IMR-90 (cell line): ENCODE results near the gene NTRK2. TPM values are rescaled to one million over a fixed set of nuclear protein-coding genes. Genes with fewer than 3 reads are reported as not detected.

ENCODE experiments used
- ATAC-seq: fragments of 200-7000 bp; cut with Tn5 transposase; 2 replicates; pipeline ENCODE4 v1.9.1; 2020; ENCODE audit warnings: low read depth, mild to moderate bottlenecking, moderate library complexity
- BruUV-seq: library from RNA; stranded (reverse); fragments of 400-500 nt; replicated peaks from 2 replicates; lab custom pipeline; 2021; lab: Mats Ljungman, UMichigan
- CTCF ChIA-PET: fragments of 300-600 bp; formaldehyde crosslinking; extraction: SDS; loops from one replicate; lab custom pipeline; 2021; ENCODE audit warnings: antibody characterized with exemption; lab: Yijun Ruan, JAX
- POLR2A ChIA-PET: fragments of 300-600 bp; sonication (Branson Sonifier 250); formaldehyde crosslinking; loops from one replicate; lab custom pipeline; 2022; ENCODE audit warnings: antibody characterized with exemption; ENCODE audit not compliant: unreplicated experiment; lab: Charles Lee
- DNase-seq: peaks from one replicate; pipeline ENCODE4 v3.0.0; 2013
- H2AFZ ChIP-seq: replicated peaks from 2 replicates; pipeline ENCODE3; 2013; ENCODE audit warnings: low read length, mild to moderate bottlenecking; ENCODE audit not compliant: poor library complexity
- H2AK5ac ChIP-seq: 2 replicates; pipeline ENCODE4 v1.6.1; 2013; ENCODE audit warnings: low read depth, low read length, inconsistent platforms
- H2AK9ac ChIP-seq: replicated peaks from 2 replicates; pipeline ENCODE3; 2013; ENCODE audit warnings: mild to moderate bottlenecking, low read depth, low read length, moderate library complexity; ENCODE audit not compliant: poor library complexity
- H2BK120ac ChIP-seq: 2 replicates; pipeline ENCODE4 v1.6.1; 2013; ENCODE audit warnings: low read depth, low read length, inconsistent platforms
- H2BK15ac ChIP-seq: 3 replicates; pipeline ENCODE4 v1.6.1; 2013; ENCODE audit warnings: low read depth, low read length, inconsistent platforms
- H2BK20ac ChIP-seq: 2 replicates; pipeline ENCODE4 v1.6.1; 2013; ENCODE audit warnings: low read depth, mild to moderate bottlenecking, inconsistent platforms, low read length, moderate library complexity
- H2BK5ac ChIP-seq: 2 replicates; pipeline ENCODE4 v1.6.1; 2013; ENCODE audit warnings: mild to moderate bottlenecking, low read depth, low read length, inconsistent platforms; ENCODE audit not compliant: poor library complexity, severe bottlenecking
- H3K14ac ChIP-seq: replicated peaks from 2 replicates; pipeline ENCODE4 v1.6.1; 2013; ENCODE audit warnings: low read depth, low read length, inconsistent platforms
- H3K18ac ChIP-seq: 2 replicates; pipeline ENCODE4 v1.6.1; 2013; ENCODE audit warnings: low read depth, low read length, control low read depth
- H3K23ac ChIP-seq: 2 replicates; pipeline ENCODE4 v1.6.1; 2013; ENCODE audit warnings: low read depth, low read length, inconsistent platforms
- H3K27ac ChIP-seq: 2 replicates; pipeline ENCODE4 v1.5.1; 2013; ENCODE audit warnings: mild to moderate bottlenecking, control low read depth, low read length; ENCODE audit not compliant: insufficient read depth
- H3K27me3 ChIP-seq: 2 replicates; pipeline ENCODE4 v1.6.1; 2013; ENCODE audit warnings: low read length; ENCODE audit not compliant: control insufficient read depth, insufficient read depth
- H3K36me3 ChIP-seq: 2 replicates; pipeline ENCODE4 v1.6.1; 2013; ENCODE audit warnings: low read length, mixed read lengths; ENCODE audit not compliant: control insufficient read depth, insufficient read depth
- H3K4ac ChIP-seq: 2 replicates; pipeline ENCODE4 v1.6.1; 2013; ENCODE audit warnings: low read depth, low read length, inconsistent platforms
- H3K4me1 ChIP-seq: 2 replicates; pipeline ENCODE4 v1.6.1; 2013; ENCODE audit warnings: low read length, mixed read lengths; ENCODE audit not compliant: control insufficient read depth, insufficient read depth
- H3K4me2 ChIP-seq: 2 replicates; pipeline ENCODE4 v1.6.1; 2013; ENCODE audit warnings: low read depth, mild to moderate bottlenecking, control low read depth, low read length, moderate library complexity
- H3K4me3 ChIP-seq: 2 replicates; pipeline ENCODE4 v1.5.1; 2013; ENCODE audit warnings: low read depth, mild to moderate bottlenecking, control low read depth, low read length, moderate library complexity; ENCODE audit not compliant: insufficient read depth
- H3K56ac ChIP-seq: 2 replicates; pipeline ENCODE4 v1.6.1; 2013; ENCODE audit warnings: low read length, inconsistent platforms; ENCODE audit not compliant: insufficient read depth; ENCODE audit errors: extremely low read depth
- H3K79me1 ChIP-seq, 2 experiments: 2 replicates each; pipeline ENCODE4 v1.6.1; 2013; ENCODE audit warnings: low read length in 2 of 2, inconsistent platforms in 1 of 2, low read depth in 1 of 2
- H3K9ac ChIP-seq: 2 replicates; pipeline ENCODE4 v1.6.1; 2013; ENCODE audit warnings: low read depth, low read length, control low read depth
- H3K9me1 ChIP-seq: 2 replicates; pipeline ENCODE4 v1.6.1; 2013; ENCODE audit warnings: low read length, inconsistent platforms; ENCODE audit not compliant: insufficient read depth
- H3K9me3 ChIP-seq: 2 replicates; pipeline ENCODE4 v1.6.1; 2013; ENCODE audit warnings: low read length; ENCODE audit not compliant: control insufficient read depth, insufficient read depth
- H4K20me1 ChIP-seq: 2 replicates; pipeline ENCODE4 v1.6.1; 2013; ENCODE audit warnings: low read length, inconsistent platforms; ENCODE audit not compliant: insufficient read depth
- H4K5ac ChIP-seq: 2 replicates; pipeline ENCODE4 v1.6.1; 2013; ENCODE audit warnings: mild to moderate bottlenecking, low read depth, low read length, control low read depth
- H4K8ac ChIP-seq, 2 experiments: 2 replicates each; pipeline ENCODE4 v1.6.1; 2013; ENCODE audit warnings: low read depth in 2 of 2, low read length in 2 of 2, control low read depth in 1 of 2, inconsistent platforms in 1 of 2
- H4K91ac ChIP-seq: 2 replicates; pipeline ENCODE4 v1.6.1; 2013; ENCODE audit warnings: low read depth, low read length, inconsistent platforms; ENCODE audit not compliant: insufficient read depth
- CHD1 ChIP-seq: IDR thresholded peaks from 2 replicates; pipeline ENCODE4 v1.6.1; 2012; ENCODE audit warnings: low read depth, low read length, improper control_type of control experiment
- SMC3 ChIP-seq: fragments of 150-350 bp; IDR thresholded peaks from 2 replicates; pipeline ENCODE4 v1.6.1; 2016; ENCODE audit warnings: low read depth, mild to moderate bottlenecking, antibody characterized with exemption, low read length, moderate library complexity
- WGBS, 2 experiments: methylation state at CpG; one replicate each; pipeline versions ENCODE4 v1.1.5 to v1.1.7; 2013; ENCODE audit warnings: missing lambda C conversion rate in 2 of 2; ENCODE audit not compliant: insufficient read length in 1 of 2; ENCODE audit errors: extremely low coverage in 2 of 2; 5-methylcytosine and 5-hydroxymethylcytosine counted together
- dilution Hi-C: fragments of 300-500 bp; cut with HindIII; formaldehyde crosslinking; loops from one replicate; pipeline ENCODE4 v1.14.3; 2018; ENCODE audit warnings: low sequenced_read_pairs; ENCODE audit not compliant: unreplicated experiment
- in situ Hi-C: fragments of 300-500 bp; cut with MboI; formaldehyde crosslinking; loops from 3 replicates; pipeline ENCODE4 v1.14.3; 2019; ENCODE audit warnings: low sequenced_read_pairs, inconsistent platforms, mixed read lengths
- intact Hi-C: fragments of 100-400 bp; cut with micrococcal nuclease; formaldehyde crosslinking; loops from 2 replicates; pipeline ENCODE4 v1.10.0; 2022
- polyA plus RNA-seq, 3 experiments: library from polyadenylated mRNA; depleted of rRNA; stranded (reverse); fragments of >200 nt; gene quantifications; 2 replicates each; pipeline ENCODE4 v1.2.3, GENCODE V29; 2012; ENCODE audit warnings: low replicate concordance in 1 of 3
- total RNA-seq: library from RNA; depleted of rRNA; stranded (reverse); fragments of >200 nt; gene quantifications from 2 replicates; pipeline ENCODE4 v1.2.3, GENCODE V29; 2012

The NTRK2 gene
- total and polyA plus RNA-seq, 2 of the 4 experiments (the other 2 are of a cell fraction) = under 0.01 to 0.02 TPM

DNA sequence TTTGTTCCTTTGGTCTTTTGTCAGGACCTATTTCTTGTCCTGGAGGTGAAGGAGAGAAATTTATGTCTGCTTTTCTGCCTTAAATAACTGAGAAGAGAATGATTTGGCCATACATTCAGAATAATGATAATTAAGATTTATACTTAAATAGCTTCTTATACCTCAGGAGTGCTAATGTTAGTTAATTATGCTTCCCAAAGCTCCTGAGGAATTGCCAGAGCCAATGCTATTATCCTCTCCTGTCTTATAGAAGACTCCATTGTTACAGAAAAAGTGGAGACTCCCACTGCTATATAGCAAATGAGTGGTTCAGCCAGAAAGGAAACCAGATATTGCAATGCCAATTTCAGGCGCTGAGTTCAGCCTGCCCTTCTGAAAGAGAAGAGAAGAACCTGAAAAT, 67.0 kb downstream of the NTRK2 start:
- dilution Hi-C loops (no loop called here), intact Hi-C loops (no loop called here), in situ Hi-C loops (no loop called here)
- Histone ChIP-seq H3K14ac (no peak overlapping the region), H3K4ac (no peak overlapping the region), H2AK9ac (no peak overlapping the region), H2BK20ac (no peak overlapping the region), H2BK120ac (no peak overlapping the region), H3K27me3 (no peaks in the 10 kb centered on the region), H4K91ac (no peak overlapping the region), H3K27ac (no peak overlapping the region), H4K5ac (no peak overlapping the region), H3K18ac (no peak overlapping the region), H4K20me1 (no peaks in the 10 kb centered on the region), H2AFZ (no peak overlapping the region), H2BK15ac (no peak overlapping the region), H3K36me3 (no peaks in the 10 kb centered on the region), H3K9ac (no peak overlapping the region), H3K4me3 (no peak overlapping the region), H3K23ac (no peak overlapping the region), H3K4me2 (no peak overlapping the region), H3K56ac (no peak overlapping the region), H2AK5ac (no peak overlapping the region), H3K9me3 (peaks cover 5% of the 10 kb centered on the region), H2BK5ac (no peak overlapping the region), H3K79me1 (no peaks in the 10 kb centered on the region), H3K9me1 (no peaks in the 10 kb centered on the region), H3K4me1 (no peaks in the 10 kb centered on the region), H4K8ac (no peak overlapping the region)
- 0% methylated on average over 1 of the region's 1 CpG; no CpG with 5 or more reads in 1 of the 2 experiments for WGBS, 2 experiments
- TF ChIP-seq SMC3 (no peak), CHD1 (no peak)
- CTCF ChIA-PET = no interaction called here
- ATAC-seq (no peak), DNase-seq (no peak)
- POLR2A ChIA-PET = no interaction called here
- no TSS peak for BruUV-seq
